CD4-positive, alpha-beta T cell treated with Interleukin-2 at 100 ng/mL for 4 hours (primary cell): ENCODE results near the gene CDK14.

Experiments used
- DNase-seq: peaks from one replicate; pipeline ENCODE4 v3.0.0-alpha.2; 2020; ENCODE audit warnings: low spot score

The CDK14 gene

DNA sequence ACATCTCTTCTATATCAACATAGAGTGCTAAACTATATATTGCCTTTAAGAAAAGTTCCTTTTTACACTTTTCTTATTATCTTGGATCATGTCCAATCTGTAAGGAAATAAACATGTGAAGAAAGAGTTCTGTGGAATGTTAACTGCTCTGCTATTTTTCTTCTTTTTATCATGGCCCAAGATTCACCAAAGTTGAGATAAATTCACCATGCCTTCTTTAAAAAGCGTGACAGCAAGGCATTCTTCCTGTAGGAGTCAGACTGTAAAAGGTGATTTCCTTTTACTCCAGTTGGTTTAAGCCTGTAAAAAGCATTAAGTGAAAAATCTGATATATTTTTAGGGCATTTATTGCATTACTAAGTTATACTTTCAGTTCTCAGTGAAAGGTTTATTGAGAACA is 502.4 kb downstream of the CDK14 start:
- no peak for DNase-seq

- no peak for DNase-seq
These were observed 507.2 kb downstream of the CDK14 start for GRCh38 chr7:91103363-91103762.

DNA sequence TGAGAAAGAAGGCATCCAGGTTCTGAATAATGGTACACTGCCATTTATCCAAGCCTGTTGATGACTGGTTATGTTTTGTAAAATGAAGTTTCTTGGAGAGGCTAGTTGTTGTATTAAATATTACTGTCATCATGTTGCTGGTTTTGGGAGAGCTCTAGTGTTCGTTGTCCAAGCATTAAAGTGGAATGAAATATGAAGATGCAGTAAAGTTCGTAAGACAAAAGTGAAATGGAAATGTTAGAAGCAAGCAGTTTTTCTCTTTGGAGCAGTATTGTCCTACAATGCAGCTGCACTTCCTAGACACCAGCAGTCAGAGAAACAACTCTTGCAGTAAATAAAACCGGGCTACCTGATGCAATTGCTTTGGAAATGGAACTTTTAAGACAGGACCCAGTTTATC is 511.3 kb downstream of the CDK14 start:
- no peak for DNase-seq

- no peak for DNase-seq
These were observed 513.1 kb downstream of the CDK14 start for GRCh38 chr7:91109200-91109599.

DNA sequence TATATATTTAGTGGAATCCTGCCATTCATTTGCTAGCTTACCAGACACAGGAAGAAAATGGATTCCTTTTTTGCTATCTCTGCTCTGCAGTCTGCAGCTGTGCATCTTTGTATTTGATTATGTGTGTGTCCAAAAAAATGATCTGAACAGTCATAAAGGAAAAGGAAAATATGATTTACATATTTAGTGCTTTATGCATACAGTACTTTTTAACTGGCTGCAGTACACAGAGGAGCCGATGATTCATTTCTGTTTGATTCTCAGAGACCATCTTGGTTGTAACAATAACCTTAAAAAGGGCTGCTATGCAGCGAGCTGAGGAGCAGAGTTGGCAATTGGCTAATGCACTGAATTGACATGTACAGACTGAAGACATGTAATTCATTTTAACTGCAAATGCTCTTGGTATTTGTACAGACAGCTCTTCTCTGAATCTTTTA is 516.8 kb downstream of the CDK14 start:
- DNase-seq, result no peak

DNA sequence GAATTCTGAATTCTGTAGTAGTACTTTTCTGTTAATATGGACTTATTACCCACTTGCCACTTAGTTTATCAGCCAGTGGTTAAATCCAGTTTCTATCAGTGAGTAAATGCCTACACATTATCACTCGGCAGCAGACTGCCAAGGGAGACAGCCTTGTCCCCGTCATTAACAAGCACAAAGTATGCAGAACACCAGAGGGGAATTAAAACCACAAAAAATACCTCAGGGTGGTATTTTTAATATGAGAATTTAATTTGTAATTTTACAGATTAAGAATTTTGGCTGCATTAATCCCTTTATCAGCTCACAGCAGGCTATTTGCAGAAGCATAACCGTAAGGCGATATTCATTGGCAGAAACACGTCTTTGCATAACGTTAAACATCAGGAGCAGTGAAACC is 518.1 kb downstream of the CDK14 start:
- no peak for DNase-seq

- DNase-seq, result no peak
These were observed 530.6 kb downstream of the CDK14 start for GRCh38 chr7:91126762-91127161.

DNA sequence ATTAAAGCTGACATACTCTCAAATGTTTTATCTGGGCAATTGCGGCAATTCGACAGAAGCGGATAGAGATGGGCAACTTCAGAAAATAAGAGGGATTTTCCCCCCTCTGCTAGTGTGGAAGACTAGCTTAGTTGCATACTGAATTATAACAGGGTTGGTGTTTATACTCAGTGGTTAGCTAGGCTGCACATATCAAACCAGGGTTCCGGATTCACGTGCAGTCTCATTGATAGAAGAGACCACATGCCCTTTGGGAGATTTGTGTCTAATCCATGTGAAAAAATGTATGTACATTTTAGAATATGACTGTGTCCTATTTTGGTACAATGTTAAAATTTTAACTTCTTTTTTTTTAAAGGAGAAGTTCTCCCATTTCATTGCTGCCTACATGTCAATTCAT is 531.2 kb downstream of the CDK14 start:
- DNase-seq, result no peak

DNA sequence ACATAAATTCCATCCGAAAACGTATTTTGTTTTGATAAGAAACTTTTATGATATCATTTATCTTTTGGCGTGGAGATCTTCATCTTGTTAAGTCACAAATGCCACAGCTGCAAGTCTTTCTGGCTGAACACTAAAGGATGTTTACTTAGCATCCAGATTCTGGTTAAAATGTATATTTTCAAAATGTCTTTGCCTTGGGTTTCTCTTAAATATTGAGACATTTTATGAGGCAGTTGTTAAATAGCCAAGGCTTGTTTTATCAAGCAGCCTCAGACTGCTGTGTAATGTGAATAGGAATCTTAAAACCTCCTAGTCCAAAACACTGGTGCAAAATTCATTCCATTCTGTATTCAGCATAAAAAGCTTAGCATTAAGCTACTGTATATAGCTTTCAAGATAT is 531.8 kb downstream of the CDK14 start:
- DNase-seq, result no peak

GRCh38 chr7:91128683-91129348 is 532.7 kb downstream of the CDK14 start:
- no peak for DNase-seq

DNA sequence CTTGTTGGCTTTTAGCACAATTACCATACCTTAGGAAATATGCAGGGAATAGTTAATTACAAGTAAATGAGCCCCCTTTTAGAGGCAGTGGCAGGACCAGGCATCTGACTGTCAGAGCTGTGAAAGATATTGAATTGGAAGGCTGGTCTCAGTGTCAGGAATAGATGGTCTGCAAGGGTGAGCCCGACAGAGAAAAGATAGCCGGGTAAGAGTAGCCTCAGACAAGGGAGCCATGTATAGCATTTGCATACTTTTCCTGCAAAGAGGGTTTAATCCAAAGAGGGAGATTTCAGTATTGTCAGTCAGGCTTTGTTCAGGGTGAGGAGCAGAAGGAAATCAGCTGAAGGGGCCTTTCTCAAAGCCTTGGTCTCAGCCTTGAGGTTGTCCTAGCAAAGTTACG is 539.2 kb downstream of the CDK14 start:
- DNase-seq, result no peak

DNA sequence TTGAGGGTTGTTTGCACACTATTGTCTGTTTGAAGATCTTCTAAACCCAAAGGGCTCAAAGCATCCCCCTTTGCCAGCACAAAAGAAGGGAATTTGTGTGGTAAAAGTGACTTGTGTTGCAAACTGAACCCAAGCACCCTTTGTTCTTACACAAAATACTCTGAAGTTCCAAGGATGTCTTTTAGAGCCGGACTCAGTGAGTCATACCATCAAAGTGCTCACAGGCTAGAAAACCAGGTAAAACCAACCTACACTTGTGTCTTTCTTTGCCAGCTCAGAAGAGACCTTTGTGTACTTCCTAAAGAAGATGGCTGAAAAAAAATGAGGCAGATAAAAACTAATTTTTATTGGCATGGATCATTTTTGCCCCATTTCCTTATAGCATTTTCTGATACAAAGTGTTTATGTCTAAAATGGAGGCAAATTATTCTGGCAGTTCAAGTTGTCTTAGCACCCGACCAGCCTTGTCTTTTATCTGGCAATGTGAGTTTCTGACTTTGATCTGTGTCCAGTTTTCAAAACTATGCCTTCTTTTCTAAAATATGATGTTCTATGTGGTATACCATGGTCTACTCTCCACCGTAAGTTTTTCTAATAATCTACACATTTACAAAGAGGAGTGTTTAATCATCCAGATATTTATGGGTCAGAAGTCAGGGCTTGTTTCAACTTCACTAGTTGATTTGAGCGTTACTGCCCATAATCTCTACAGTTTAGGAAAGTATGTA is 539.7 kb downstream of the CDK14 start:
- DNase-seq, result no peak

GRCh38 chr7:91137153-91137787 is 541.1 kb downstream of the CDK14 start:
- no peak for DNase-seq

DNA sequence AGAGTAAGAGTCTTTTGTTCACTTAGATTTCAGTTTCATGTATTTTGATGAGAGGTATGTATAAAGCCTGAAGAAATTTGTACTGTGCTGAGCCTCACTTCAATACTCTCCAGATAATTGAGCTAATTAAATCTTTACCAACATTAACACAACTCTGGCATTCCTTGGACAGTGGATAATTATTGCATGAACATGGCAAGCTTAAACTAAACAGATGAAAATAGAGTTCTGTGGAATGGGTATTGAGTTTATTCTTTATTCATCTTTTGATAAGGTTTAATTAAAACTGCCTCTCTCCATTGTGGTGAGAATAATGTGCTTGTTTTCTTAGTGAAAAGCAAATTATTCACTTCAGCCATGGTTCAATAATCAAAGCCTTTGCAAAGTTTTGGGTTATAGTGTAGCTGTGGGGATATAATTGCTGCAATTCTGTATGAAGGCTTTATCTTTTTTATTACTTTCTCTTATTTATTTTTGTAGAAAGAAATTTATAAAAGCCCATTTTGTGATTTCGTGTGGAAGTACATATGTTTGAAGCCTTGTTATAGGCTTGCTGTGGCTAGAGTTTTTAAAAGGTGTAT is 541.8 kb downstream of the CDK14 start:
- DNase-seq, result no peak

- DNase-seq, result no peak
These were observed 544.2 kb downstream of the CDK14 start for GRCh38 chr7:91140286-91140685.

- no peak for DNase-seq
These were observed 544.9 kb downstream of the CDK14 start for GRCh38 chr7:91140982-91141381.

DNA sequence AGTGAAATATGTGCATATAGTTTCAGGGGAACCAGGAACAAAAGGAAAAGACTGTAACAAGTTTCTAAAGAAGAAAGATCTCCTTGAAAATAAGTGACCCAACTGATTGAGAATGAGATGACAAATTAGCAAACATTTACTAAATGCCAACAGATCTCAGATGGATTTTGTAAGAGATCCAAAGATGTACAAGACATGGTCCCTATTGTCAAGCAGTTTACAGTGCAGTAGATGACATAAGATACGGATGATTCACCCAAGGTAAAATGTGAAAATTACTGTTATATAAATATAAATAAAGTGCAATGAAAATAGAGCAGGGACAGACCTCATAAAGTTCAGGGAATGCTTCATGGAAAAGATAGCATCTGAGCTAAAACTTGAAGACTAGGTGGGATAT is 546.6 kb downstream of the CDK14 start:
- DNase-seq, result no peak

DNA sequence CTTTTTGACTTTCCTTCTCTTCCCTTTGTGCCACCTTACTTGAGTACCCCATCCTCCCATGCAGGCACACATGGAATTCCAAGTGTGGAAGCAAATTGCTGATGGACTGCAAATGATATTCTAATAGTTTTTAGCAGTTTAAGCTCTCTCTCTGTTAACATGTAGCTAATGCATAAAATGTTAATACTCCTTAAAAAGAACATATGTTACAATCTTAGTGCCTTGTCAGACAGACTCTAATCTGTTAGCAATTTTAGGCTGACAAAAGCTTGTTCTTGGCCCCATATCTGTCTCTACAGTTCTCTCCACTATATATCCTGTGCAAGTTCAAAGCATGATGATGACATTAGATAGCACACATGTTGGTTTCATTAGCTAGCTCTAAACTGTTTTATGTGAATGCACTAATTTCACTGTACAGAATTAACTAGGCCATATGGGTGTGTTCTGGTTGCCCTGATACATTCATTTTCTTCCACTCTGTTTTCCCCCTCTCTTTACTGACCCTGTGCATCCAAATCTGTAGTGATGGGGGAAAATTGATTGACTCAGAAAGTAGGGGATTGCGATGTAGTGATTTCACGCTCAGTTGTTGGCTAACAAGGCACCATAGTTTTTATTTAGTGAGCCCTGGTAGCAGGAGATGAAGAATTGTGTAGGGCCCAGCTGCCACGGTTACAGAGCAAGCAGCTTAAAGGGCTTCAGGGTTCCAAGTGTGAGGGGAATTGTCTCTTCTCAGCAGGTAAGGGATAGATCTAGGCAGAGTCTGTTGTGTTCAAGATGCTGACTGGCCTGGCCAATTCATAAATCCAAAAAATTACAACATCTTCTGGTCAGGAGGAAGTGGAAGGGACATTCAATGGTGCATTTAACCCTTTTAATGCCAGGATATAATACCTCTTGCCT is 553.5 kb downstream of the CDK14 start:
- DNase-seq, result no peak

GRCh38 chr7:91151916-91152315 is 555.8 kb downstream of the CDK14 start:
- no peak for DNase-seq

DNA sequence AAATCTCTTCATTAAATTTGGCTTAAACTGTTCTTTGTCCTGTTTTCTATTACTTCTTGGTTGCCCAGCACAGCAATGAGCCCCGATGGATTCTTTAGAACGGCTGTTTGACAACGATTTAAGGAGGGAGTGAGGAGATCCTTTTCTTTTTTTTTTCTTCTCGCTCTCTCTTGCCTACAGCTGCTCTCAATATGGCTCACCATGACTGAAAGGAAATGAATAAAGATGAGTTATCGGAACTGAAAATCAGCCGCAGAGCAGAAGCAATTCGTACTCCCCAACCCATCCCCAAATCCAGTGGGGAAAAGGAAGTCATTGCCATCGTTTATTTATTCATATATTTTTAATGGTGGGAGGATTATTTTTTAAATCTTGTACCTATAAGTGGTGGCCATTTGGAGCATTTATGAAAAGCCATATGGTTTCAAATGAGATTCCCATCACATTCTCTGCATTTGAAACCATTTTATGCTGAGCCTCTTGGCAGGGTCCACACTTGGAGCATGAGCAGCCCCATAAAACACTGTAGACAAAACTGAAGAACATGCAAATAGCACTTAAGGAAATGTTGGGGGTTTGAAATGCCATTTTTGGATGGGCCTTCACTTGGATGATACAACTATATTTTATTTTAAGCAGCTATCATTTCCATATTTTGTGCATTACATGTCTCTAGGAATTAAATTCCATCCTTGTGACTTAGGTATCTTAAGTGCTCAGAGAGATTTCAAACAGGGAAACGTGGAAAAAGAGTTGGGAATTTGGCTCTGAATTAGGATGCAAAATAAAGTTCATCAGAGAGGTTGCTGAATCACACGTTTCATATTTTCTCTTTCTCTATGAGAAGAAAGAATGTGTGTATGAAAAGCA is 560.4 kb downstream of the CDK14 start:
- no peak for DNase-seq
